ENCODE results near the gene FNBP1.
A peak's percentile ranks its signal among the peaks of the same experiment; 100 is the strongest.
"Not testable (repeated sequence)": the region's sequence is repeated elsewhere in the genome, so short reads cannot be mapped to it uniquely, and the experiment has no call there.

The FNBP1 gene

GRCh38 chr9:130043654-130044623 is 950 bp upstream of the FNBP1 start:
- no peak for DNase-seq

GRCh38 chr9:130042406-130042884 is 544 bp downstream of the FNBP1 start:
- peak; percentile 44 for DNase-seq

DNA sequence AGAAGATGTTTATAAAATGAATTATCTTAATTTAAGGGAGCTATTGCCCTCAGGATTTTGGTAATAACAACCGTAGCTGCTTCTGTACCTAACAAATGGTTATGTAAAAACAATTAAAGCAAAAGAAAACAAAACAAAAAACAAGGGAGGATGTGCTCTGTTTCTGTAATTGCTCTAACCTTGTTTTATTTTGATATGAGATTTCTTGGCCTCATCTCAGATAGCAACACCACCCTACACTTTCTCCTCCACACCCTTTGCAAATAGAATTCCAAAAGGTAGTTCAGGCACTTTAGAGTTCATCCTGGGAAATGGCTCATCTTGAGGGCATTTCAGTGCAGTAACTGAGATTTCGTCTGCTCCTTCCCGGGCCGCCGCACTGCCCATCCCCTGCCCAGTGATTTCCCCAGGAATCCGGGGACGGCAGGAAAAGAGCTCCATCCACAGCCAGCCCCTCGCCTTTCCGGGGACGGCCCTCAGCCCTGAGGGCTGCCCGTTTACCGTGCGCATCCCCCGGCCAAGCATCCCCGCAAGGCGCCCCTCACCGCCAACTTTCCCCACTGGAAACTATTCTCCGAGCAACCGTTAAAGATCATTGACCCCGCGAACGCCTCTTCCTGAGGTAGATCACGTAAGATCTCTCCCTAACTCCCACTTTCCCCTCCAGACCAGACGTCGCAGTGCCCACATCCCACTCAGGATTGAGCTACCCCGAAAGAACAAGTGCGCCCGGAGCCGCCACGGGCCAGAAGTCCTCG is 1.2 kb downstream of the FNBP1 start:
- no peak for DNase-seq

- DNase-seq = no peak
Measured at GRCh38 chr9:130040984-130041647, 1.9 kb downstream of the FNBP1 start.

- no peak for DNase-seq
Measured at GRCh38 chr9:130039528-130040147, 3.4 kb downstream of the FNBP1 start.

GRCh38 chr9:130036099-130036498 is 6.9 kb downstream of the FNBP1 start:
- DNase-seq = no peak

GRCh38 chr9:130034570-130034969 is 8.4 kb downstream of the FNBP1 start:
- DNase-seq = no peak

DNA sequence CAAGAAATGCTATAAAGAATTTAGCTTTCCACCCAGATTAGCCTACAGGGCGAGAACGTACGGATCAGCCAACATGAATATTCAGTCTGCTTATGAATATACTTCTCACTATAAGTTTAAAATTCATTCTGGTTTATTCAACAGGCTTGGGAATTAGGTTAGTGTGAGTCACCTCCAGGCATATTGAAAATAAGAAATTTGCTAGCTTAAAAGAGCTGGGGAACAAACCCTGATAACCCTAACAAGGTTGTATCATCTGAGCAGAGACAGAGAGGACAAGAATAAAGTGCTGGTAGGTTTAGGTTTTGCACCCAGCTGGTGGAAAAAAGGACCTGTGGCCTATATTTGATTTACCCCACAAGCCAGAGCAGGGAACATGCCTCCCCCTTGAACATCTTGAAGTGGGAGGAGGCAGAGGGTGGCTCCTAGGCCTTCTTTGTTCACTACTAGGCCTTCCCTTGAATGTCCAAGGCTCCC is 12.3 kb downstream of the FNBP1 start:
- DNase-seq = no peak

GRCh38 chr9:130029223-130029973 is 13.6 kb downstream of the FNBP1 start:
- peak; percentile 60 for DNase-seq

- no peak for DNase-seq
Measured at GRCh38 chr9:130028493-130029222, 14.3 kb downstream of the FNBP1 start.

GRCh38 chr9:130027533-130028365 is 15.2 kb downstream of the FNBP1 start:
- no peak for DNase-seq

DNA sequence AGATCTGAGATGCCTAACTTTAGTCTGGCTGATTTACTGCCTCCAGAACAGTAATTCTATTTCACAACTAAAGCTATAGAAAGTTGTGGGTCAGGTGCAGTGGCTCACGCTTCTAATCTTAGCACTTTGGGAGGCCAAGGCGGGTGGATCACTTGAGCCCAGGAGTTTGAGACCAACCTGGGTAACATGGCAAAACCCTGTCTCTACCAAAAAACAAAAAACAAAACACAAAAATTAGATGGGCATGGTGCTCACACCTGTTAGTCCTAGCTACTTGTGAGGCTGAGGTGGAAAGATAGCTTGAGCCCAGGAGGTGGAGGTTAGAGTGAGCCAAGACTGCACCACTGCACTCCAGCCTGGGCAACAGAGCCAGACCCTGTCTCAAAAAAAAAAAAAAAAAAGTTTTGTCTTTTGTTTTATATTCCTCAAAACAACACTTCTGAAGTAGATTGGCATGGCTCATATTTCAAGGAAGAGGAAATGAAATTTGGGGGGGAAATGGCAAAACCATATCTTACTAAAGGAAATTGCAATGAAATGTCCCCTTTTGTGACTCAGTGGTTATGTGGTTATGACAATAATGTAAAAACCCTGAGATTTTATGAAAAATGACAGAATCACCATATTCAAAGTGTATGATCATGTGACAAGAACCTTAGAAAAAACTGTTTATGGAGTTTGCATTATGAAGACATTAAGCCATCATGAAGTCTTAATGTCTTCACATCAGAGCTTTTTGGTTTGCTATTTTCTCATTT is 16.2 kb downstream of the FNBP1 start:
- DNase-seq = no peak

DNA sequence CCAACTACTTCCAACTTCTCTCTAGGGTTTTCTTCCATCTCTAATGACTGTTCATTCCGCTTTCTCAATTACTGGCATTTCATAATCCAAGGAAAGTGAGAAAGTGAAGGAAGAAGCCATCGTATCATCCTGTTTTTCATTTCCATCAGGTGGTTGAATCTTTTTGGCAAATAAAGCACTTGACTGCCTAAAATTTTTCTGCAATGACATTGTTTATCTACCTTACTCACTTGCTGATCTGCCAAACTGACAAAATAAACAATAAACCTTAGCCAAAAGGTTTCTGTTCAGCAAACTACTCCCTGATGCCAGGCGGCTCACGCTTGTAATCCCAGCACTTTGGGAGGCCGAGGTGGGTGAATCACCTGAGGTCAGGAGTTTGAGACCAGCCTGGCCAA is 18.4 kb downstream of the FNBP1 start:
- no peak for DNase-seq

DNA sequence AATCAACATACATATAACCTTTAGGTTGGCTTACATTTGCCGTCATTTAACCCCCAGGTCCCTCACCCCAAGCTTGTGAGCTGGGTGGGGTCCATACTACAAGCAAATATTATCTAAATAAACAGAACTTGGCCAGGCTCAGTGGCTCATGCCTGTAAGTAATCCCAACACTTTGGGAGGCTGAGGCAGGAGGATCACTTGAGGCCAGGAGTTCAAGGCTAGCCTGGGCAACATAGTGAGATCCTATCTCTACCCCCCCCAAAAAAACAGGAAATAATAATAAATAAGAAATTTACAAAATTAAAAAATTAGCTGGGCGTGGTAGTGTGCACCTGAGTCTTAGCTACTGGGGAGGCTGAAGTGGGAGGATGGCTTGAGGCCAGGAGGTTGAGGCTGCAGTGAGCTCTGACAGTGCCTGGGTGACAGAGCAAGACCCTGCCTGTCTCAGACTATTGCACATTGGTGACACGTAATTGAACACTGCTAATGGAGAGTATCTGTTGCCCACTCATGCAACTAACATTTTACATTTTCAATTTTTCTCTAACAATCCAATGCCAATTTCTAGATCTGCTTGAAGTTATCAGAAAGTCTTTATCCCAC is 18.9 kb downstream of the FNBP1 start:
- DNase-seq = no peak

DNA sequence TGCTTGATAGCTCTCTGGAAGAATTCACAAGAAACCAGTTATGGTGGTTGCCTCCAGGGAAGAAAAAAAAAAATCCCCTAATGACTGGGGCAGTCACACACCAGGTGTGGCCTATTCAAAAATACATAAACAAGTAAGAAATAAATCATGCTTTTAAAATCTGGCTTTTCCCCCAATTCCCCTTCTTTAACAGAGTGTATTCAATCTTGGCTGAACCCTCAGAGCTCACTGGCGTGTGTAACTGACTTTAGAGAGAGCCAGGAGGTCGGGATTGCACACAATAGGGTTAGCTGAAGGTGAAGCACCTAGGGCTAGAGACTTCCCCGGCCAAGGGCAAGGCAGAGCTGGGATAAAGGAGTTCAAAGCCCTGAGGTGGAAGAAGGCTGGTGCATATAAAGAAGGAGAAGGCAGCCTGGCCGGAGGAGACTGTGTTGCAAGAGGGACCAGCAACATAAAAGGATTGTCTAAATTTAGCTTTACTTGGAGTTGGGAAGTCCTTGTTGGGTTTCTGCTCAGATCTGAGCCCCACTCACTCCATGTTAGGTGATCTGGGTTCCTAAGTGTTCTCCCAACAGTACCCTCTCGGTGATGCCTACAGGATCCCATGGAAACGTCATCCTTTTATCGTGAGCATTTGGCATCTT is 19.7 kb downstream of the FNBP1 start:
- no peak for DNase-seq

GRCh38 chr9:130022566-130023143 is 20.3 kb downstream of the FNBP1 start:
- DNase-seq = no peak

DNA sequence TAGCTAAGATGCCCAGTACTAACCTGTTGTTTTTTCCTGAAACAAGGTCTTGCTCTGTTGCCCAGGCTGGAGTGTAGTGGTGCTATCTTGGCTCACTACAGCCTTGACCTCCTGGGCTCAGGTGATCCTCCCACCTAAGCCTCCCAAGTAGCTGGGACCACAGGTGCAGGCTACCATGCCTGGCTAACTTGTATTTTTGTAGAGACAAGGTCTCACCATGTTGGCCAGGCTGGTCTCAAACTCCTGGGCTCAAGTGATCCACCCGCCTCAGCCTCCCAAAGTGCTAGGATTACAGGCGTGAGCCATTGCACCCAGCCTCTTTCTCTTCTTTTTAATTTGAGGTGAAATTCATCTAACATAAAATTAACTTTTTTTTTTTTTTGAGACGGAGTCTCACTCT is 21.1 kb downstream of the FNBP1 start:
- DNase-seq = not testable (repeated sequence)

DNA sequence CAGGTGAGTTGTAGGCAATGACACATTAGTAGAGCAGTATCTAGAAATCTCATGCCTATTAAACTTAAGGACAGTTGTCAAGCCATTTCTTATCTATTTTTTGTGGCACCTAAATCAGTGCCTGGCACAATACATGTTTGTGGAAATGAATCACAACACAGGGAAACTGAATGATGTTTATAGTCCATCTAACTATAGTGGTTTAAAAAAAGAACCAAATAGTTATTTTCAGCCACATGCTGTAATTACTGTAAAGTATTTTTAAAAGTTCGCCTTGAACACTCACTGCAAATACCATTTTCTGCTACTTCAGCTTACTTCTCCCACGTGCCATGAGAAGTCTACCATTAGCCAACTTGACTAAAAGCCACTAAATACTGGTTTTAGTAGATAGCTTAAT is 21.9 kb downstream of the FNBP1 start:
- no peak for DNase-seq

All from activated naive CD4-positive, alpha-beta T cell treated with Interleukin-2 at 50 U/mL for 16 hours (primary cell).